NCI-H128 (cell line): Measurements from ENCODE around the gene PRTFDC1.
"Not testable (repeated sequence)": the region's sequence is repeated elsewhere in the genome, so short reads cannot be mapped to it uniquely, and the experiment has no call there.

Source experiments
- DNase-seq: peaks from one replicate; lab custom pipeline; 2025; ENCODE audit not compliant: unreplicated experiment; lab: John Stamatoyannopoulos, UW

The PRTFDC1 gene

DNA sequence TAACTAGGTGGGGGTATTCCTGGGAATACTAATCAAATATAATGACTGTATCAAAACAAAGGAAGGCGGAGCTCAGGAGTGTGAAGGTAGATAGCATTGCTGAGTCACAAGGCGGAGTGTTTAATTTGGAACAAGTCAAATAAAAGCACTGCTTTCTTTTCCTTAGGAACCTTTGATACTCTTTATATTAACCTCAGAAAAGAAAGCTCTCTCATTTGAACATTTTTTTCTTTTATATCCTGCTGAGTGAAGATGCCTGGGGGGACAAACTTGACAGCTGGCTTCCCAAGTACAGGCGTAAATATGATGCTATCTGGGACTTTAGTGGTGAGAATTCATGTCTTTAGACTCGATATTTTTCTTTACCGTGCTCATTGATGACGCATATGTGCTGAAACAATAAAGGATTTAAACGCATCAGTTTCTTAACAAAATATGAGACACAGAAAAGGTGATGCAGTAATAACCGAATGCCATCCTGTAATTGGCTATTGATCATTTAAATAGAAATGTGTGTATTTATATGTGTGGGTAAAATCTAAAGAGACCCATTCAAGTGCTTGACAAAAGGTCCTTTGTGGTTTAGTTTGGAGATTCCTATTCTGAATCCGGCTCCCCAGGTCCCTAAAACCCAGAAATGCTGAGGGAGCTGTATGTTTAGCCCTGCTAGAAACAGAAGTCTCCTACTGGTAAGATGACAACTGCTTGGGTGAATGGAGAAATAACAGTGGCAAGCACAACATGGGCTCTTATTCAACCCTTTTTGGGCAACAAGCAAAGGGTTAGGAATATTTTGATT lies 102.7 kb downstream of the PRTFDC1 start:
- no peak for DNase-seq

DNA sequence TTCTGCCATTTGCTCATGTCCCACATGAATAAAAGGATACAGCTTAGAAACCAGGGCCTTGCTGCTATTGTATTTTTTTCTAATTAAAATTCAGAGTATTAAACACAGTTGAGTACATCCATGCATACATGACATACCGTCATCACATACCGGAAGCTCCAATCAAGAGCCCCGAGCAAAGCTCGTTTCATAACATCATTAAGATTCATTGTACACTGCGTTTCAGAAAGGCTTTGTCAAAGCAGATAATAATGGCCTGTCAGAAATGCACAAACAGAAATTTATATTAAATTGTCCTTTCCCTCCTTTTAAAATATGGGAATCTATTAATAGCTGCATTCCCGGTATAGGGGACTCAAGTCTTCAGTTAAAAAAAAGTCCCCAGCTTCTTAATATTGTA lies 103.4 kb downstream of the PRTFDC1 start:
- DNase-seq, result no peak

DNA sequence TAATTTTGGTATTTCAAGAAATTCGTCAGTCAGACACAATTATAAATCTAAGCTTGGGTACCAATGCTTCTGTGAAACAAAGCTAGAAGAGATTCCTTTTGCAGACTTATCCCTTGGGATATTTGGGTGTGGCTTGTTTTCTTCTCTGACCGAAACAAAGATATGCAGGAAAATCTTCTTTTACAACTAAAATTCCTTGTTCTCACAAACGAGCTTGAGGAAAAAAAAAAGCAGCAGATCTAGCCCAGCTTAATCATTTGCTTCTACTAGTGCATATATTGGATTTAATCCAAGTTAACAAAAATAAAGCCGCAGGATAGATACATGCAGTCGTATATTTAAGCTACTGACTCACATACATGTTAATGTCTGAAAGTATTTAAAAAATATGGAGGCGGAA lies 104.2 kb downstream of the PRTFDC1 start:
- DNase-seq, result no peak

GRCh38 chr10:24847112-24848070 lies 105.0 kb downstream of the PRTFDC1 start:
- DNase-seq, result no peak

- no peak for DNase-seq
Observed at GRCh38 chr10:24844742-24845141, 107.7 kb downstream of the PRTFDC1 start.

GRCh38 chr10:24843256-24843655 lies 109.2 kb downstream of the PRTFDC1 start:
- DNase-seq, result no peak

- DNase-seq, result no peak
Observed at GRCh38 chr10:24842856-24843255, 109.5 kb downstream of the PRTFDC1 start.

DNA sequence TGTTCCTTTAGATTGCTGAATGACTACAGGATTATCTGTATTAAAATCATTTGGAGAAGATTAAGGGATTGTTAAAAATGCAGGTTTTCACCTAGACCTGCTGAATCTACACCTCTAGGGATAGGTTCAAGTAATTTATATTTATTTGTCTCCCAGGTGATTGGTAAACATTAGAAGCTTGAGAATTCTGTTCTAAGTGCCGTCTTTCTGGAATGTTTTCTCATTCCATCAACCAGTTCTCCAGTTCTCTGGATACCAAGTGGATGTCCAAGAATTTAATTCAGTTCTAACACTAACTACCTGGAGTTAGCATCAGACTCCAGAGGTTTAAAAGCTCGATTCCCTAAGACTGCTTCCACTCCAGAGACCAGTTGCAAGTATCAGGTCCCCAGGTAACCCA lies 110.9 kb downstream of the PRTFDC1 start:
- no peak for DNase-seq

GRCh38 chr10:24840784-24841183 lies 111.6 kb downstream of the PRTFDC1 start:
- DNase-seq, result no peak

- not testable (repeated sequence) for DNase-seq
Observed at GRCh38 chr10:24837781-24838180, 114.6 kb downstream of the PRTFDC1 start.

- DNase-seq, result no peak
Observed at GRCh38 chr10:24834869-24835268, 117.5 kb downstream of the PRTFDC1 start.

DNA sequence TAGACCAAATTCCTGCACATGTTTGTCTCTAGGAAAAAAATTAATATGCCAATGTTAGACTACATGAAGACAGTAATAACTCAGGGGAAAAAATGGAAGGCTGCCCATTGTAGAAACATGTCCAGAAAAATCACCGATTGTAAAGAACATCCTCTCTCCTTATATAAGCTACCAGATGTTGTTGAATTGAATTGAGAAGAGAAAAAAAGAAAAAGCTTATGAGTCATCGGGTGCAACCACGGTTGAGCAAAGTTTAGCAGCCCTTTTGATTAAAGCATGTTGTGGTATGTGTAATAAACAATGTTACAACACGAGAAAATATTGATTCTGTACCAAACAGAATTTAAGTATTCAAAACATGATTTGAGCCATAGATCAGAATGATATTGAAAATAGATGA lies 126.4 kb downstream of the PRTFDC1 start:
- no peak for DNase-seq

GRCh38 chr10:24825551-24825950 lies 126.9 kb downstream of the PRTFDC1 start:
- DNase-seq, result no peak

- no peak for DNase-seq
Observed at GRCh38 chr10:24824536-24824935, 127.9 kb downstream of the PRTFDC1 start.

- no peak for DNase-seq
Observed at GRCh38 chr10:24824124-24824523, 128.3 kb downstream of the PRTFDC1 start.

GRCh38 chr10:24822590-24822989 lies 129.8 kb downstream of the PRTFDC1 start:
- DNase-seq, result no peak

- no peak for DNase-seq
Observed at GRCh38 chr10:24821986-24822385, 130.4 kb downstream of the PRTFDC1 start.

GRCh38 chr10:24816868-24817396 lies 135.5 kb downstream of the PRTFDC1 start:
- no peak for DNase-seq

- DNase-seq, result no peak
Observed at GRCh38 chr10:24814568-24815313, 137.7 kb downstream of the PRTFDC1 start.

GRCh38 chr10:24813856-24814255 lies 138.6 kb downstream of the PRTFDC1 start:
- DNase-seq, result no peak

- DNase-seq, result no peak
Observed at GRCh38 chr10:24806262-24806661, 146.1 kb downstream of the PRTFDC1 start.
